CD4-positive, alpha-beta T cell (primary cell): ENCODE results near the gene GTPBP2. TPM values are rescaled to one million over a fixed set of nuclear protein-coding genes. Genes with fewer than 3 reads are reported as not detected.

Source experiments
- ATAC-seq: fragments of 200-7000 bp; cut with Tn5 transposase; one replicate; pipeline ENCODE4 v1.10.0; 2022; ENCODE audit warnings: mild to moderate bottlenecking; ENCODE audit not compliant: poor library complexity
- CTCF ChIA-PET: fragments of 350-600 bp; sonication (Branson Sonifier 250); formaldehyde crosslinking; loops from one replicate; lab custom pipeline; 2021; ENCODE audit warnings: antibody characterized with exemption, inconsistent platforms; lab: Charles Lee
- POLR2A ChIA-PET: fragments of 350-600 bp; sonication (Branson Sonifier 250); formaldehyde crosslinking; loops from one replicate; lab custom pipeline; 2021; ENCODE audit warnings: antibody characterized with exemption, inconsistent platforms; lab: Charles Lee
- DNase-seq, 14 experiments: peaks; one replicate each; pipeline ENCODE4 v3.0.0-alpha.2; 2013 to 2020; ENCODE audit warnings: mixed read lengths in 2 of 14
- H3K27ac ChIP-seq, 2 donors: one replicate each; pipeline versions ENCODE4 v1.5.1 to v1.7.0; 2013; ENCODE audit warnings: low read length in 2 of 2, low read depth in 1 of 2, mild to moderate bottlenecking in 1 of 2
- H3K27me3 ChIP-seq, 2 experiments: 1 replicate in 1 of 2; 2 replicates in 1 of 2; pipeline versions ENCODE4 v1.6.1 to v1.7.0; 2013; ENCODE audit warnings: low read length in 2 of 2, control low read depth in 1 of 2, mild to moderate bottlenecking in 1 of 2, moderate library complexity in 1 of 2; ENCODE audit not compliant: insufficient read depth in 2 of 2, control insufficient read depth in 1 of 2
- H3K36me3 ChIP-seq: one replicate; pipeline ENCODE4 v1.6.1; 2013; ENCODE audit warnings: low read length, control low read depth; ENCODE audit not compliant: insufficient read depth
- H3K4me1 ChIP-seq: one replicate; pipeline ENCODE4 v1.6.1; 2013; ENCODE audit warnings: low read length, control low read depth; ENCODE audit not compliant: insufficient read depth
- H3K4me3 ChIP-seq: one replicate; pipeline ENCODE4 v1.5.1; 2013; ENCODE audit warnings: mild to moderate bottlenecking, low read length, moderate library complexity
- H3K9me3 ChIP-seq, 2 experiments: 1 replicate in 1 of 2; 2 replicates in 1 of 2; pipeline versions ENCODE4 v1.6.1 to v1.7.0; 2013; ENCODE audit warnings: low read length in 2 of 2, mild to moderate bottlenecking in 2 of 2, control low read depth in 1 of 2, moderate library complexity in 1 of 2; ENCODE audit not compliant: control insufficient read depth in 1 of 2, insufficient read depth in 1 of 2
- H3K27ac Mint-ChIP-seq: one replicate; pipeline ENCODE4 v1.8.0; 2020; ENCODE audit warnings: mixed read lengths
- H3K27me3 Mint-ChIP-seq: one replicate; pipeline ENCODE4 v1.8.0; 2021; ENCODE audit warnings: mixed read lengths
- H3K36me3 Mint-ChIP-seq: one replicate; pipeline ENCODE4 v1.8.0; 2021; ENCODE audit warnings: low read depth, mixed read lengths
- H3K4me1 Mint-ChIP-seq: one replicate; pipeline ENCODE4 v1.8.0; 2021; ENCODE audit warnings: low read depth, mixed read lengths
- H3K4me3 Mint-ChIP-seq: one replicate; pipeline ENCODE4 v1.8.0; 2020; ENCODE audit warnings: mild to moderate bottlenecking, mixed read lengths
- H3K9me3 Mint-ChIP-seq: one replicate; pipeline ENCODE4 v1.8.0; 2020; ENCODE audit warnings: mixed read lengths
- intact Hi-C, 2 experiments: fragments of 100-400 bp; cut with DNase I in 1 of 2; cut with micrococcal nuclease in 1 of 2; formaldehyde crosslinking; loops; one replicate each; pipeline versions ENCODE4 v1.15.1 to v1.9.0; 2023 to 2025; cut with DNase I, micrococcal nuclease
- total RNA-seq, 174 experiments: library from RNA in 2 of 174; stranded (reverse) in 2 of 174; gene quantifications; one replicate each; pipeline ENCODE4 v1.2.3 and lab custom pipeline; 2021 to 2026
- TF ChIP-seq, protein P1 (sequence below): fragments of 200-600 bp; IDR thresholded peaks from one replicate; pipeline ENCODE4 v1.8.0; 2022; ENCODE audit warnings: antibody characterized with exemption, mild to moderate bottlenecking

GTPBP2 gene
- total RNA-seq, 2 experiments from 2014 or later: 31.5 to 33.9 TPM

DNA sequence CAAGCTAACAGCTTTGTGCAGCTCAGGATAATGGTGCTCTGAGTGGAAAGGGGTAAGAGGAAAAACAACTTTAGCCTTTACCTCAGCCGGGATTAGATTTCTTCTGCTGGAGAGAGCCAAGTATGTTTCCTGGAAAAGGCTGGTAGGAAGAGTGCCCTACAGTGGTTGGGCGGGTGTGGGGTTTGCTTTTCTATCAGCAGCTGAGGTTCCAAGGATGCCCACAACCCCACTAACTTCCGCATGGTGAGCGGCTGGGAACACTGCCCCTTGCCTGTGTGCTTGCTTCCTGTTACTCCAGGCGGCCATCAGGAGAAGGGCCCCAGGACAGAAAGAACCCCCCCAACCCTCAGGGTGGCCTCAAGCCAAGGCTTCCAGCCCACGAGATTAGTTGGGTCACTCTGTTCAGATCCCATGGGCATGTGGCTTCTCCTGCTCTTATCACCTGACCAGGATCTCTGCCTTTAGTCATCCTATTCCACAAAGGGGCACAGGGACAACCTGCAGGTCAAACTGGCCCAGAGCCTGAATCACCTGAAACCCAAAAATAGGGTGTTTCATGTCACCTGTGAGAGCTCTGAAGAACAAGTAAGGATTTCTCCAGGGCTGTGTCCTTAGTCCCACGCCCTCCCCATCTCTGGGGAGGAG is 48.0 kb upstream of the GTPBP2 start:
- ChIA-PET POLR2A (no interaction called here), CTCF (interaction anchor here (1.0 kb wide), 1 partner anchor 9 kb away, joined by 4 read pairs; no protein-coding TSS in a partner anchor)
- Histone ChIP-seq H3K36me3 (peaks cover 94% of the 10 kb centered on the region), H3K4me3 (no peak overlapping the region), H3K9me3 (no peaks in the 10 kb centered on the region), H3K27ac (no peak overlapping the region), H3K27me3 (no peaks in the 10 kb centered on the region), H3K4me1 (no peaks in the 10 kb centered on the region)
- no peaks in the 10 kb centered on the region for H3K4me1 Mint-ChIP-seq
- peaks cover 89% of the 10 kb centered on the region for H3K36me3 Mint-ChIP-seq
- TF ChIP-seq, protein P1, sequence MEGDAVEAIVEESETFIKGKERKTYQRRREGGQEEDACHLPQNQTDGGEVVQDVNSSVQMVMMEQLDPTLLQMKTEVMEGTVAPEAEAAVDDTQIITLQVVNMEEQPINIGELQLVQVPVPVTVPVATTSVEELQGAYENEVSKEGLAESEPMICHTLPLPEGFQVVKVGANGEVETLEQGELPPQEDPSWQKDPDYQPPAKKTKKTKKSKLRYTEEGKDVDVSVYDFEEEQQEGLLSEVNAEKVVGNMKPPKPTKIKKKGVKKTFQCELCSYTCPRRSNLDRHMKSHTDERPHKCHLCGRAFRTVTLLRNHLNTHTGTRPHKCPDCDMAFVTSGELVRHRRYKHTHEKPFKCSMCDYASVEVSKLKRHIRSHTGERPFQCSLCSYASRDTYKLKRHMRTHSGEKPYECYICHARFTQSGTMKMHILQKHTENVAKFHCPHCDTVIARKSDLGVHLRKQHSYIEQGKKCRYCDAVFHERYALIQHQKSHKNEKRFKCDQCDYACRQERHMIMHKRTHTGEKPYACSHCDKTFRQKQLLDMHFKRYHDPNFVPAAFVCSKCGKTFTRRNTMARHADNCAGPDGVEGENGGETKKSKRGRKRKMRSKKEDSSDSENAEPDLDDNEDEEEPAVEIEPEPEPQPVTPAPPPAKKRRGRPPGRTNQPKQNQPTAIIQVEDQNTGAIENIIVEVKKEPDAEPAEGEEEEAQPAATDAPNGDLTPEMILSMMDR: no peak
- no peak overlapping the region for H3K4me3 Mint-ChIP-seq
- intact Hi-C loops: no loop called here
- no peak overlapping the region for H3K27ac Mint-ChIP-seq
- no peaks in the 10 kb centered on the region for H3K27me3 Mint-ChIP-seq
- H3K9me3 Mint-ChIP-seq: no peaks in the 10 kb centered on the region
- no peak for ATAC-seq
- no peak for DNase-seq

DNA sequence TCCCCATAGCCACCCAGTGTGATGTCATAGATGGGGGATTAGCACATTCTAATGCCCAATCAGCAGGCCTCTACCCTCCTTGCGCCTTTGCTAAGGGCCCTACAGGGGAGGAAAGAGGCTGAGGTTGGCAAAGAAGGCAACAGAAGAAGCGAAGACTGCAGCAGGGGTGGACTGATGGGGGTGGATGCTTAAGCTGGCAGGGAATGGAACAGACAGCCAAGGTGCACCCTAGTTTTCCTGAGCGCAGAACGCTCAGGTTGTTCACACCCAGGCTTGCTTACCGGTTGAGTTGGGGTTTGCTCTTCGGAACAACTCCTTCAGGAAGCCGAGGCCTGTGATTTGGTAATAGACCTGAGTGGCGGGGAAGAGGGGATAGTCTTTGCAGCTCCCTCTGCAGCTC is 45.9 kb upstream of the GTPBP2 start:
- Histone ChIP-seq H3K4me3 (no peak overlapping the region), H3K36me3 (peaks cover 92% of the 10 kb centered on the region), H3K27me3 (no peaks in the 10 kb centered on the region), H3K27ac (no peak overlapping the region), H3K4me1 (no peaks in the 10 kb centered on the region), H3K9me3 (no peaks in the 10 kb centered on the region)
- TF ChIP-seq, protein P1: no peak
- Mint-ChIP-seq H3K9me3 (no peaks in the 10 kb centered on the region), H3K4me3 (no peak overlapping the region), H3K4me1 (no peaks in the 10 kb centered on the region), H3K36me3 (peaks cover 90% of the 10 kb centered on the region), H3K27me3 (no peaks in the 10 kb centered on the region), H3K27ac (no peak overlapping the region)
- intact Hi-C loops: no loop called here
- no peak for ATAC-seq
- CTCF ChIA-PET: no interaction called here
- DNase-seq: no peak
- POLR2A ChIA-PET: no interaction called here

GRCh38 chr6:43674291-43674690 is 45.2 kb upstream of the GTPBP2 start:
- intact Hi-C loops: no loop called here
- Mint-ChIP-seq H3K27ac (no peak overlapping the region), H3K4me1 (no peaks in the 10 kb centered on the region), H3K36me3 (peaks cover 85% of the 10 kb centered on the region), H3K4me3 (no peak overlapping the region), H3K27me3 (no peaks in the 10 kb centered on the region), H3K9me3 (no peaks in the 10 kb centered on the region)
- no peaks in the 10 kb centered on the region for H3K9me3 ChIP-seq
- H3K4me3 ChIP-seq: no peak overlapping the region
- ChIA-PET CTCF (no interaction called here), POLR2A (no interaction called here)
- peaks cover 87% of the 10 kb centered on the region for H3K36me3 ChIP-seq
- no peaks in the 10 kb centered on the region for H3K4me1 ChIP-seq
- TF ChIP-seq, protein P1: no peak
- H3K27ac ChIP-seq: no peak overlapping the region
- ATAC-seq: no peak
- no peaks in the 10 kb centered on the region for H3K27me3 ChIP-seq
- no peak for DNase-seq
